Glomerular endothelial cell (primary cell): Measurements from ENCODE around the gene BRINP3. TPM values are rescaled to one million over a fixed set of nuclear protein-coding genes. Genes with fewer than 3 reads are reported as not detected.

ENCODE experiments used
- DNase-seq: peaks from one replicate; pipeline ENCODE4 v3.0.0-alpha.2; 2011; ENCODE audit warnings: low read depth, low spot score; ENCODE audit errors: extremely low read depth
- total RNA-seq: library from RNA; depleted of rRNA; stranded (reverse); fragments of >200 nt; gene quantifications from 2 replicates; pipeline ENCODE4 v1.2.3, GENCODE V29; 2015

The BRINP3 gene
- total RNA-seq, 1 donor from 2014 or later, result not detected

DNA sequence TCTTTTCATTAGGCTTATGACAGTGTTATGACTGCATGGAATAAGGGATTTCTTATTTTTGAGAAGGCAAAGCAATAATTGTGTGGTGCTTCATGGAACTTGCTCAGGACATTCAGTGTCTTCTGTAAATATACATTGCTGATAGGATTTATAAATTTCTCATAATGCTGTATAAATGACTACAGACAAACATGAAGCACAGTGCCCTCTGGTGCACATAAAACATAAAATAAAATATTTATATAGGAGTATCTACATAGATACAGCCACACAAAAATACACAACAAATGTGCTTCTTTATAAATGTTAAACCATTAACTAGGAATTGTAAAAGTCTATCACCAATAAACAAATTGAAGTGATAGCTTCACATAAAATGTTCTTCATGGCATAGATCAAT lies 24.1 kb downstream of the BRINP3 start:
- DNase-seq, result no peak

DNA sequence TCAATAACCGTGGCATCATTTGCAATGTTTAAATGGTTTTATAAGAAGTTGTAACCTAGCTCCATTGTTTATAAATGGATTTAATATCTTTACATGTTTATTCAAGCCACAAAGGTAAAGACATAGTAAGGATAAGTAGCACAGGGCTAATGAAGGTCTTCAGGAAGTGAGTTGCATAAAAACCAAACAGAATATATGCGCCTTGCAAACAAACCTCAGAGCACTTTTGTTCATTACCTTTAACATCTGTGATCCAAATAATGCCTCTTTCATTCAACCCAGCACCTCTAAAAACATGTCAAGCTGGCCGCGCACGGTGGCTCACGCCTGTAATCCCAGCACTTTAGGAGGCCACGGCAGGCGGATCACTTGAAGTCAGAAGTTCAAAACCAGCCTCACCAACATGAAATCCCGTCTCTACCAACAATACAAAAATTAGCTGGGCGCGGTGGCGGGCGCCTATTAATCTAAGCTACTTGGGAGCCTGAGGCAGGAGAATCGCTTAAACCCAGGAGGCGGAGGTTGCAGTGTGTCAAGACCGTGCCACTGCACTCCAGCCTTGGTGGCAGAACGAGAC lies 25.3 kb downstream of the BRINP3 start:
- DNase-seq, result no peak

DNA sequence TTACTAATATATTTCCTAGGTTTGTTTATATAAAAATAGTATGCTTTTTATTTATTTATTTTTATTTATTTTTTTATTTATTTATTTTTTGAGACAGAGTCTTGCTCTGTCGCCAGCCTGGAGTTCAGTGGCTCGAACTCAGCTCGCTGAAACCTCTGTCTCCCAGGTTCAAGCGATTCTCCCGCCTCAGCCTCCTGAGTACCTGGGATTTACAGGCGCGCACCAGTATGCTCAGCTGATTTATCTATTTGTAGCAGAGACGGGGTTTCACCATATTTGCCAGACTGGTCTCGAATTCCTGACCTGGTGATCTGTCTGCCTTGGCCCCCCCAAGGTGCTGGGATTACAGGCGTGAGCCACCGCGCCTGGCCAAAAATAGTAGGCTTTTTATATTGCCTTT lies 33.2 kb downstream of the BRINP3 start:
- DNase-seq, result no peak

DNA sequence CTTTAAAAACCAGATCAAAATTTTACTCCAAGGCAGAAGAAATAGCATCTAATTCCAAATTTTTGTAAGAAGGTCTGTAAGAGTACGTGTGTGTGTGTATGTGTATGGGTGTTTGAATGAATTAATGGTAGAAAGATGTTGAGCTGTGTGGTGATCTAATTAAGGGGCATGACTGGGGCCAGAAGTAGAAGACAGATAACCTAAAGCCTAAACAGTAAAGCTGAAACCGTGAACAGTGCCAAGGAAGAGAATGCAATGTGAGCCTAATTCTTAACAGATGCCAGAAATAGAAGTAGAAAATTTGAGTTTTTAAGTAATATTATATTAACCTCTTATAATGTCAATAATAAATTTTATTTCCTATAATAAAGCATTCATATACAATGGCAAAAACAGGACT lies 38.2 kb downstream of the BRINP3 start:
- no peak for DNase-seq

DNA sequence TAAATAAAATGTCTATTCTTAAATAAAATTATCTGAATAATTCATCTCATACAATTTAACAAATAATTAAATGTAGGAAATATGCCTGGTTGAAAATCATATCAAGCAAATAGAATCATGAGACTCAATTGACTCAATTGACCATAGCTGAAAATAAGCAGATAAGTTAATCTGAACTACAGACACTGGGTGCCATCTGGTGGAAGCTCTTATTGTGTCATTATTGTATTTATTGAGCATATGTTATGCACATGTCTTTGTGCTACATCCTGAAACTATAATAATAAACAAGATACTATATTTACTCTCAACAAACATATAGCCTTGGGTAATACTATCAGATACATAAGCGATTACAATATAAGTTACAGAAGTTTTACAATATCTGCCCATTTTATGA lies 41.0 kb downstream of the BRINP3 start:
- peak; percentile 12 for DNase-seq

DNA sequence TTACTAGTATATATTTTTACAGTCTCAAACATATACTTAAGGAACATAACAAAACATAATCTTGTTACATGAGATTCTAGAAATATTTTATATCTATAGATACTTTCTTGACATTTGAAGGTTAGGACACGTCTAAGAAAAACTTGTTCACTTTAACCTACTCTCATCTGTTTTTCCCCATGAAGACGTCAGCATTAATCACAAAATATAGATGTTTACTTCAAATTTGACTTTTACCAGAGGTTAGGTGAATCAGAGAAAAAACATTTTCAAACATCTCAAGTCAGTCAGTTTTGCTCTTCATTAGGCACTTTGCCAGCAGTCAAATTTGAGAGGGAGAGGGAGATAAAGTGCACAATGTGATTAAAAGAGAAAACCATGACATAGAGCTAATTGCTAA lies 47.7 kb downstream of the BRINP3 start:
- no peak for DNase-seq

DNA sequence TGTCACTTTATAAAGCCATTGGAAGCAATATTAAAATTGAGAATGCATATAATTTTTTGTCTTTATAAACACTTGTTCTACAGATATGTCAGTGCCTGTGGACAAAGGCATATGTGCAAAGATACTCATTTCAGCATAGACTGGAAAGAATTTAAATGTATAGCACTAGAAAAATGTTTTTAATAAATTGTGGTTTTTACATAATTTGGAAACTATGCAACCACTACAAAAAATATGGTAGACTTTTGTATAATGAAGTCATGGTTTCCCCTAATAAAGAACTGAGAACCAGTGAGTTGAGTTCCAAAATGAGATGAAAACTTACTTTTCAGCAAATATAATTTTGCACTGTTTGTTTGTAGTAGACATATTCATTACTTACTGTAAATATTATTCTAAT lies 48.5 kb downstream of the BRINP3 start:
- no peak for DNase-seq

DNA sequence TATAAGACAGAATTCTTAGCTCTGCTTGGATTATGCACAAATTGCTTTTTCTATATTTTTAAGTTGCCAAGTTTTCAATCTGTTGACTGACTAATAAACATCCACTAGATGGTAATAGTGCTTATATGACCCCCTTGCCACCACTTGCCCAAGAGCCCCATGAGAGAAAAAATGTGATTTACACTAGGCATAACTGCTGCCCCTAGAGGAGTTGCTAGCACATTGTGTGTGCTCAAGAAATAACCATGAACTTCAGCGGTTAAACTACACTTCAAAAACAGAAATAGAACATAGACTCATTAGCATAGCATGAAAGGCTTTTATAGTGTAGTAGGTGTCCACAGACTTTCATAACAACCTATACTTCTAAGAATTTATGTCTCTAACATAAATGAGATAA lies 61.4 kb downstream of the BRINP3 start:
- DNase-seq, result no peak

DNA sequence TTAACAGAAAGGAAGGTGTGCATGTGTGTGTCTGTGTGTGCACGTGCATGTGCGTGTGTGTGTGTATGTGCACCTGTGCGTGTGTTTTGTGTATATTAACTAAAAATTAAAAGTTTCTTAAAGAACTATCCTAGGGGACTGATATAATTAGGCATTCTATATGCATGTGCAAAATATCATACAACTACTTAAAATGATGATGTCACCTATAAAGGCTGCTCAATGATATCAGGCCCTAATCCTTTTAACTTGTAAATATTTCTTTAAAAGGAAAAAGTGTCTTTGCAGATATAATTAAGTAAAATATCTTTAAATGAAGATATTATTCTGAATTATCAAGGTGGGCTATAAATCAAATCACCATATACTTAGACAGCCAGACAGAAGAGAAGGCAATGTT lies 64.5 kb downstream of the BRINP3 start:
- no peak for DNase-seq

DNA sequence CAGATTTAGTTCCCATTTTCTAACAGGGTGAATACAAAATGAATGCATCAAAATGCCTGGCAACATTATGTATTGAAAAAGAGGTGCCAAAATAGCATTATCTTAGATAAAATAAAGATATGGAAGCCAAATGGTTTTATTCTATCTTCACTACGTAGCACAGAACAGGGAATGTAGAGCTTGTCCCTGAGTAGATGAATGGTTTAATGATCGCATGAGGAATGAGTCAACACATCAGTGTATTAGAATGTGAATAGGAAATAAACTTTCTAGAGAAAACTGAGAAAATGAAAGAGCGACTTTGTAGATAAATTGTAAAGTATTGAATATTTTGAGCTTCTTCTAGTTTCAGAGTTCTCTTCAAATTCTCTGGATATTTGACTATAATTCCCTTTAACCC lies 74.3 kb downstream of the BRINP3 start:
- DNase-seq, result no peak

DNA sequence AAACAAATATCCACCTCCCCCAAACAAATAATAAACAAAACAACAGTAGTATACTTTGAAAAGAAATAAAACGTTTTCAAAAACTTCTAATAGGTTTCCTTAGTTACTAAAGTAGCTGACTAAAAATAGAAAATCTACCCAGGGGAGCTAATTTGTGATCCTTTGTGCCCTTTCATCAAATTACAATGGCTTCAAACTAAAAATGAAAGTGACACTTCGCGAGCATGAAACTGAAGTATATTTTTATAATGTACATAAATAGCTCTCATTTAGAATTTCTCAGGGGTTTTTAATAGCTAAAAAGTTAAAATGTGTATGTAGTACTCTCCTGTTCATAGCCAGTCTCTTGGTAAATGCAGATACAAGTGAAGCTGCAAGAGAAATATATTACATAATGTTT lies 78.4 kb downstream of the BRINP3 start:
- no peak for DNase-seq

DNA sequence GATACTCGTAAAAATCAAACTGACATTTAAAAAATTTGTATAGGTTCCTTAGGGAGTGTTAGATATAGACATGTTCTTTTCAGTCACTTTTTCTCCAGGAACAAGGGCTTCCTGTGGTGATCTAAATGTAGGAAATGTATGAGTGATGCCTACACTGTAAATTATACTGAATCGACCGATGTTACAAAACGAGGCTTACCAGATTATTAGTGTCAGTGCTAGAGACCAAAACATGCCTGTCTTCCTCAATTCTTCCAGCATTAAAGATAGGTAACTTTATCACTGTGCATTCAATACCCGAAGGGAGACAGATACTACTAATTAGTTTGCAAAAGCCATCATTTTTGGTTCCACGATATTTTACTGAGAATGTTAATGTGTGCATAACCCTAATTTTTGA lies 86.1 kb downstream of the BRINP3 start:
- DNase-seq, result no peak

DNA sequence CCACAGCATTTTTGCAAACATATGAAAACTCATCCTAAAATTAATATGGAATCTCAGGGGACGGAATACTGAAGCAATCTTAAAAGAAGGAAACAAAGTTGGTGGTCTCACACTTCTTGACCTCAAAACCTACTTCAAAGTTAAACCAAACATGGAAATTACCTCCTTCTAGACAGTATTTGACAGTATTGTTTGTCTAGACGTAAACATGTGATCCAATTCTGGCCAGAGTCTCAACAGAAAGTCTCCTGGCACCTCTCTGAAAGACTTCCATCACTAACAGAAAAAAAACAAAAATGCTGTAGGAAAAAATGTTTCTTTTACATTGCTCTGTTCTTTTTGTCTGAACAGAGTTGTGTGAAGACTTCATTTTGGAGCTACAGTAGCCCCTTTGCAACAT lies 99.7 kb downstream of the BRINP3 start:
- no peak for DNase-seq

DNA sequence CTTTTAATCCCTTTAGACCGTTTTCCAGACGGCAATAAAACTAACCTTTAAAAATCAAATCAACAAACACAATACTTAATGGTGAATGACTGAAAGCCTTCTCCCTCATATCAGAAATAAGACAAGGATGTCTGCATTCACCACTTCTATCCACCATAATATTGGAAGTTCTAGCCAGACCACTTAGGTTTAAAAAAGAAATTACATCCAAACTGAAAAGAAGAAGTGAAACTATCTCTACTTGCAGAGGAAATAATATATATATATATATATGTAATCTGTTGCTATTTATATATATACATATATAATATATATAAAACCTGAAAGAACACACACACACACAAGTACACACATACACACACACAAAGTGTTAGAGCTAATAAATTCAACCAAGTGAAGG lies 100.4 kb downstream of the BRINP3 start:
- DNase-seq, result no peak

DNA sequence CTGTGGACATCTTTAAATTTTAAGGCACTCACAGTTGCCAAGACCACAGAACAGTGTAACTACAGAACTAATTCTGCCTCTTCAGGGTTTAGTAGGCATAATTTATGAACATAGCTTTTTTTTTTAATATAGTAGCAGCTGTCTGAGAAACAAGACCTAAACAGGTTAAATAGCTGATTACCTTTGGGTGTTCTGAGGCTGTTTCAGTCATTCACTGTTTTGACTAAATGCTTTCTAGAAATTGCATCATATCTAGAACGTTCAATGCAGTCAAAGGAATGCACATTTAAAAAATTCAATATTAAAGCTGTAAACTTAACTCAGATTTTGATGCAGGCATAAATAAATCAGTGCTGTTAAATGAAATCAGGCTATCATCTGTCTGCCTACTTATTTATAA lies 101.6 kb downstream of the BRINP3 start:
- no peak for DNase-seq

DNA sequence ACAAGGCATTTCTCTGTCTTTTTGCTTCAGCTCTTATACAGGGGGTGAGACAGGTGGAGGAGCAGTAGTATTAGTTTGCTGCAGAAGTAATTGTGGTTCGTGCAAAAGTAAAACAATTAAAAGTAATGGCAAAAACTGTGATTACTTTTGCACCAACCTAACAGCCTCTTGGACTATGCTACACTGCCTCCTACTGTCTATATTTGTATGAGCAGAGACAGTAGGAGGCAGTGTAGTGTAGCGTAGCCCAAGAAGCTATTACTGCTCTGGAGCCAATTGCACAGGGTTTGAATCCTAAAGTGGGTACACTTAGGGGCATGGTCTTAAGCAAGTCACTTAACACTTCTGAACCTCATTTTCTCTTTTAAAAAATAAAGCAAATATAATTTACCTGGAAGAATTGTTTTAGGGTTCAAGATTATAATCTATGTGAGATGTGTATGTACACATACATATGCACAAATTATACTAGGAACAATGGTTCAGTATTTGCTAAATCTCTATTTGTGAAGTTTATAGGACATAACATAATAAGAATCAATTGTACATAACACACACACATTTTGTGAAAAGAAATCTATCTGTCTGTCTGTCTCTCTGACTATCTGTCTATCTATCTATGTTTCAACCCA lies 103.8 kb downstream of the BRINP3 start:
- DNase-seq, result no peak

DNA sequence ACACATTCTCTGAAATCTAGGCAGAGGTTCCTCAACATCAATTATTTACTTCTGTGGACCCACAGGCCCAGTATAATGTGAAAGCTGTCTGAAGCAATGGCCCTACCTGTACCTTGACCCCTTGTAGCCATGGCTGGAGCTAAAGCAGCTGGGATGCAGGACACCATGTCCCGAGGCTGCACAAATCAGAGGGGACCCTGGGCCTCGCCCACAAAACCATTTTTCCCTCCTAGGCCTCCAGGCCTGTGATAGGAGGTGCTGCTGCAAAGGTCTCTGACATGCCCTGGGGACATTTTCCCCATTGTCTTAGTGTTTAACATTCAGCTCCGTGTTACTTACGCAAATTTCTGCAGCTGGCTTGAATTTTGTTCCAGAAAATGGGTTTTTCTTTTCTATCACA lies 110.5 kb downstream of the BRINP3 start:
- DNase-seq, result no peak

DNA sequence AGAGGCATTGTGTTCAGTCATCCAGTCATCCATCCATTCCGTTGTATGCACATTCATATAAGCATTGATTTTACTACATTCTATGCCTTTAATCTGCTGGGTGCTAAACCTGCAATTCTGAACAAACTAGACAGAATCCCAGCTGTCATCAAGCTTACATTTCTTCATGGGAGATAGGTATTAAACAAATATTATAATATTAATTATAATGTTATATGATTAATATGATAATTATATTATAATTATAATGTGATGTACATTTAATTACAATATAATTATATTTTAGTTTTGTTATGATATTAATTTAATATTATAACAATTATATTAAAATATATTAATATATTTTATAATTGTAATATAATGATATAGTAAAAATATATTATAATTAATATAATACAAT lies 112.4 kb downstream of the BRINP3 start:
- no peak for DNase-seq

DNA sequence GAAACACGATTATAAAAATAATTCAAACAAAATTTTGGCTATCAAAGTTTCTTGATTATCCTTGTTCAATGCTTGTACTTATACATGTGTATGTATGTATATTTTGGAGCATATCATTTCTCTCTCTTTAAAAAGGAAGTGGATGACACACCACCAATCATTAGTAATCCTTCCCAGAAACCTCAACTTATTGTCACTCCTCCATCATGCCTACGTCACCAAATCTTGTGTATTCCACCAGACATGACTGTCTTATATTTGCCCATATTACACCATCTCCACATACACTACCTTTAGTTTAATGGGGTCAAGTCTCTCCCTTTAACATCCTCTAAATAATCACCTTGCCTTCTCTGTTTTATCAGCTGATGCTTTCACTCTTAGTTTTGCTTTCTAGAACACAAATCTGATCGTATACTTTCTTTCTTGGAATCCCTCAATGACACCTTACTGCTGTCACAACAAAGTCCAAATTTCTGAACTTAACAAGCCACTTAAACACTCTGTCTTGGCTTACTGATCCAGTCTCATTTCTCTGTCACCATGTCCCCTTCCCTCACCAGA lies 124.0 kb downstream of the BRINP3 start:
- no peak for DNase-seq

DNA sequence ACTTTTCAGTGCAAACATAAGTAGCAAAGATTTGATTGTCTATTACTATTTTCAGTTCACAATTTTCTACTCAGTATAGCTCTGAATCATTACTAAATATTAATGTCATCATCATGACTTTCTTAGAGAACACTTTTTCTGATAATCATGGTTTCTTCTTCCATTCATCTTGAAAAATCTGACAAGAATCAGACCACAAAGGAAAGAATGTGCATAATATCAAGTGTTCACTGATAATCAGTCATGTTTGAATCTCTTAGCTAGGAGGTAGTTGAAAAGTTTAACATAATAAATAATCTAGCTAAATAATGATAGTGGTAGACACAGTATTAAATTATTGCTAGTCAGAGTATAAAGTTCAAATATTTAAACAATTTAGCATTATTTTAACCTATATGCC lies 133.2 kb downstream of the BRINP3 start:
- DNase-seq, result no peak

DNA sequence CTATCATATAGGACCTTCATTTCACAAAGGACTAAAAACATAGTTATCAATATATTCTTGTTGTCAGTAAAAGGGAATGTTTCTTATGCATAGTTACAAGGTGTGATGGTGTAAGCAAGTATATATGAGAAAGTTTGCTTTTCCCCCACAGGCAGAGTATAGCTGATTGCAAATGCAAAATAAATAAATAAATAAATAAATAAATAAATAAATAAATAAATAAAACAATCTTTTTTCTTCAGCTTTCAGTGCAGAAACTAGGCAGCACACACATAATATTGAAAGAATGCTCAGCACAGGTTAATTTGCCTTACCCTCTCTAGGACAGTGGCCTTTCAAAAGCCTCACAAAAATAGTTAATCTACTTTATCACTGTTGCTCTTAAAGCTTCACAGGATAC lies 138.8 kb downstream of the BRINP3 start:
- DNase-seq, result no peak

DNA sequence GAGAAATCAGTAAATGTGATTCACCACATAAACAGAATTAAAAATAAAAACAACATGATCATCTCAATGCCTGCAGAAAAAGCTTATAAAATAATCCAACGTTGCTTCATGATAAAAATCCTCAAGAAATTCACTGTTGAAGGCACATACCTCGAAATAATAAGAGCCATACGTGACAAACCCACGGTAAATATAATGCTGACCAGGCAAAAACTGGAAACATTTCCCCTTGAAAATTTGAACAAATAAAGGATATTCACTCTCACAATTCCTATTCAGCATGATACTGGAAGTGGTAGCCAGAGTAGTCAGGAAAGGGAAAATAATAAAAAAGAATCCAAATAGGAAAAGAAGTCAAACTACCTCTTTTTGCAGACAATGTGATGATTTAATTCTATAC lies 148.8 kb downstream of the BRINP3 start:
- no peak for DNase-seq

DNA sequence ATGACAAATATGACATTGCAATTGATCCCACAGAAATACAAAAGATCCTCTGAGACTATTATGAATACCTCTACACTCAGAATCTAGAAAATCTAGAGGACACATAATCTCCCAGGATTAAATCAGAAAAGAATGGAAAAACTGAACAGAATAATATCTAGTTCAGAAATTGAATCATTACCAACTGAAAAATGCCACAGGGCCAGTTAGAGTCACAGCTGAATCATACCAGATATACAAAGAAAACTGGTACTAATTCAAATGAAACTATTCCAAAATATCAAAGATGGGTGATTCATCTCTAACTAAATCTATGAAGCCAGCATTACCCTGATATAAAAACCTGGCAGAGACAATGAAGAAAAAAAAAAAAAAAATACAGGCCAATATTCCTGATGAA lies 149.3 kb downstream of the BRINP3 start:
- DNase-seq, result no peak
